ENCODE data around the gene CST4.

- TF ChIP-seq ZFP3 (CRISPR knock-in tag; IDR thresholded peaks at IDR 0.05) (no peak), ZFP30 (CRISPR knock-in tag; IDR thresholded peaks at IDR 0.05) (no peak), ZNF70 (CRISPR knock-in tag; IDR thresholded peaks at IDR 0.05) (no peak), ZNF565 (CRISPR knock-in tag; conservative IDR thresholded peaks at IDR 0.05; ENCODE audit: low read depth) (no peak), CSDC2 (CRISPR knock-in tag; IDR thresholded peaks at IDR 0.05) (no peak), TSHZ2 (CRISPR knock-in tag; IDR thresholded peaks at IDR 0.05) (no peak), PPARA (CRISPR knock-in tag; IDR thresholded peaks at IDR 0.05; ENCODE audit: borderline replicate concordance) (no peak), ZC3H10 (CRISPR knock-in tag; IDR thresholded peaks at IDR 0.05) (no peak), ESRRG (CRISPR knock-in tag; IDR thresholded peaks at IDR 0.05) (no peak), PATZ1 (CRISPR knock-in tag; IDR thresholded peaks at IDR 0.05; ENCODE audit: borderline replicate concordance) (no peak), RARB (CRISPR knock-in tag; IDR thresholded peaks at IDR 0.05) (no peak)
These were observed 17.1 kb upstream of the CST4 start for GRCh38 chr20:23705895-23706294.

Measured in SK-N-SH treated with all-trans-retinoic acid at 6 μM for 48 hours (cell line).